Fibroblast of mammary gland (primary cell): ENCODE measurements around the gene KRTAP5-3.

Experiments
- DNase-seq: peaks from one replicate; pipeline ENCODE4 v3.0.0-alpha.2; 2010; ENCODE audit warnings: low read depth
- H3K4me3 ChIP-seq: 2 replicates; pipeline ENCODE4 v1.5.1; 2011; ENCODE audit warnings: low read depth, mild to moderate bottlenecking, low read length, moderate library complexity; ENCODE audit not compliant: control insufficient read depth
- CTCF ChIP-seq: conservative IDR thresholded peaks from 2 replicates; pipeline ENCODE4 v1.5.1; 2011; ENCODE audit warnings: low read depth, low read length, inconsistent platforms; ENCODE audit not compliant: control insufficient read depth, insufficient read depth

The KRTAP5-3 gene

GRCh38 chr11:1570896-1571759 is 37.1 kb downstream of the KRTAP5-3 start:
- DNase-seq = no peak
- TF ChIP-seq CTCF = no peak
- no peak overlapping the region for H3K4me3 ChIP-seq

DNA sequence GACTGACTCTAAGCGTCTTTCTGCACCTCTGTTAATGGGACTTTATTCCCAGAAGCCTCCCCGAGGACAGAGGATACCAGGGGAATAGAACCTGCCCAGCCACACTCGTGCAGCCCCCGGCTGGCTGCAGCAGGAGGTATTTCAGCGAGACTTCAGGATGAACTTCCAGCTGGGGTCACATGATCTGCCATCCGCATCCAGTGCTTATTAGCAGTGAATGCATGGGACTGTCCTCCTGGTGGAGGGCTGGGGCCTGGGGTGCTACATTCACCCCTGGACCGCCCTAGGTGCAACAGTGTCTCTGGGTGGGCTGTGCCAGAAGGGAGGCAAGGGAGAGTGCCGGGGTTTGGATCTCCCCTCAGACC is 37.8 kb downstream of the KRTAP5-3 start:
- no peak overlapping the region for H3K4me3 ChIP-seq
- DNase-seq = no peak
- no peak for TF ChIP-seq CTCF

- H3K4me3 ChIP-seq = no peak overlapping the region
- no peak for DNase-seq
- no peak for TF ChIP-seq CTCF
Measured at GRCh38 chr11:1570001-1570453, 38.2 kb downstream of the KRTAP5-3 start.

- TF ChIP-seq CTCF = no peak
- DNase-seq = no peak
- no peak overlapping the region for H3K4me3 ChIP-seq
Measured at GRCh38 chr11:1569251-1569780, 38.9 kb downstream of the KRTAP5-3 start.

DNA sequence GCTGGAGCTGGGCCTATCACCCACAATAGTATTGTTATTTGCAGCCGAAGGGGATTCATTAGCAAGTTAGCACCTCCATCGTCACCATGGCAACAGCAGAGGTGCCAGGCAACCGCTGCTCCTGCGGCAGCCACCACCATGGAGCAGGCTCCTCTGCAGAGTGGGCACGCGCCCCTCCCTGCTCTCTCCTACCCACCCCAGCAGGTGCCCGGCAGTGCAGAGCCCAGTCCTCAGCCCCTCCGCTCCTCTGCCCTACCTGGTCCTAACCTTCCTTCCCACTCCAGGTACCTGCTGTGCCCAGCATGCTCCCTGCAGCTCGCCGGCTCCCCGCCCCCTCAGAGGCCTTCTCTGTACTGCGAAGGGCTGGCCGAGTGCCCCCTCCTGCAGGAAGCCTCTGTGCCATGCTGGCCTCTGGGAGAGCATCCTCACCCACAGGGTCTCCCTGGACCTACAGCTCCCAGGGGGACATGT is 39.8 kb downstream of the KRTAP5-3 start:
- H3K4me3 ChIP-seq = no peak overlapping the region
- TF ChIP-seq CTCF = no peak
- no peak for DNase-seq

DNA sequence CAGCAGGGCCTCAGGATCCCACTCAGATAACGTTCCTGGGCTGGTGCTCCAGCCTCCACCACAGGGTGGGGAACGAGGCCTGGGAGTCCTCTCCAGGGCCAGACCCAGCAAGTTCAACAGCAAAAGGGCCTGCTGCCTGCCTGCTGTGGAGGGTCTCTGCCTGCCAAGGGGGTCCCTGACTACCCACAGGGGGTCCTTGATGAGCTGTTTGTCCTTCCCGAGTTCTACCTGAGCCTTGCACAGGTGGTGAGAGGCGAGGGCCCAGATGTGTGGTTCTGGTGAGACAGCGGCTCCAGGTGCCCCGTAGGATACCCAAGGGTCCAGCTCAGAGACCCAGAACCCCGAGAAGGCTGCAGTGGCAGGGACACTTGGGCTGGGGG is 40.6 kb downstream of the KRTAP5-3 start:
- no peak for DNase-seq
- no peak overlapping the region for H3K4me3 ChIP-seq
- no peak for TF ChIP-seq CTCF
